ENCODE data around the gene RABAC1.
"Not testable (repeated sequence)": the region's sequence is repeated elsewhere in the genome, so short reads cannot be mapped to it uniquely, and the experiment has no call there.

The RABAC1 gene

GRCh38 chr19:41915021-41915775, 43.9 kb downstream of the RABAC1 start:
- DNase-seq (ENCODE audit: low spot score), result no peak

DNA sequence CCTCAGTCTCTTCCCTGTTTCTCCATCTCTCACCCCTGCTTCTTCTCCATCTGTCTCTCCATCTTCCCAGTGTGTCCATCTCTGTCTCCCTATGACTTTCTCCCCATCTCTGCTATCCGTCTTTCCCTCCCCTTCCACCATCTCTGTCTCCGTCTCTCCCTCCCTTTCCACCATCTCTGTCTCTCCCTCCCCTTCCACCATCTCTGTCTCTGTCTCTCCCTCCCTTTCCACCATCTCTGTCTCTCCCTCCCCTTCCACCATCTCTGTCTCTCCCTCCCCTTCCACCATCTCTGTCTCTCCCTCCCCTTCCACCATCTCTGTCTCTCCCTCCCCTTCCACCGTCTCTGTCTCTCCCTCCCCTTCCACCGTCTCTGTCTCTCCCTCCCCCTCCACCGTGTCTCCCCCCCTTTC, 44.7 kb downstream of the RABAC1 start:
- not testable (repeated sequence) for DNase-seq (ENCODE audit: low spot score)

GRCh38 chr19:41913538-41914423, 45.3 kb downstream of the RABAC1 start:
- DNase-seq (ENCODE audit: low spot score), result no peak

- DNase-seq (ENCODE audit: low spot score), result no peak
Observed at GRCh38 chr19:41912899-41913537, 46.1 kb downstream of the RABAC1 start.

DNA sequence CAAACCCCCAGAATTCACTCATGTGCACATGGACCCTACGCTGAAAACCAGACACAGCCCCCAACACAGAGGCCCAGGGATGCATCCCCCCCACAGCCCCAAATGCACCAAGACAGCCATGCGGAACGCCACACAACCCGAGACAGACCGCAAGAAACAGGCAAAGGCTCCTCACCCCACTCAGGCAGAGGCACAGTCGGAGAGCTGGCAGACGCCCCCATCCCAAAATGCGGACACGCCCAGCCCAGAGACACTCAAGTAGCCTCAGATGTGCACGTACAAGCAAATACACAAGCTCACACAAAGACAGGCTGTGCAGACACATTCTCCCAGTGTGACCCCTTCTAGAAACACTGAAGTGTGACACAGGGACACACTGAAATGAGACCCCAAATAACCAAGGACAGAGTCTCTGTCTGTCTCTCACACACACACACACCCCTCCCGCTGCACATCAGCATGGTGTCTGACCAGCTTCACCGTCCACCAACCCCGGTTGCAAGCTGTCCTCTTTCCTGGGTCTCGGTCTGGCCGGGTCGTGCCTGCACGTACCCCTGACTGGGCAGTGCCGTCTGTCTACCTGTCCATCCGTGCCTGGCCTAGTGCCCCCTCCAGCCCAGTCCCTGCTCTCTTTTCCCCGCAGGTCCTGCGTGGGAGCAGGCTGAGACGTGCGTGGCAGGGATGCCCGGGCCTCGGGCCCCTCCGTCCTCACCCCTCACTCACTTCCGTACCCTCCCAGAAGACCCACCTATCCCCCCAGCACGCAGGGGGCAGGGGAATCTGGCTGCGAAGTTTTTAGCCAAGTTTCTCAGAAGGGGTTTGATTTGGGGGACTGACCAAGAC, 47.0 kb downstream of the RABAC1 start:
- DNase-seq (ENCODE audit: low spot score), result no peak

DNA sequence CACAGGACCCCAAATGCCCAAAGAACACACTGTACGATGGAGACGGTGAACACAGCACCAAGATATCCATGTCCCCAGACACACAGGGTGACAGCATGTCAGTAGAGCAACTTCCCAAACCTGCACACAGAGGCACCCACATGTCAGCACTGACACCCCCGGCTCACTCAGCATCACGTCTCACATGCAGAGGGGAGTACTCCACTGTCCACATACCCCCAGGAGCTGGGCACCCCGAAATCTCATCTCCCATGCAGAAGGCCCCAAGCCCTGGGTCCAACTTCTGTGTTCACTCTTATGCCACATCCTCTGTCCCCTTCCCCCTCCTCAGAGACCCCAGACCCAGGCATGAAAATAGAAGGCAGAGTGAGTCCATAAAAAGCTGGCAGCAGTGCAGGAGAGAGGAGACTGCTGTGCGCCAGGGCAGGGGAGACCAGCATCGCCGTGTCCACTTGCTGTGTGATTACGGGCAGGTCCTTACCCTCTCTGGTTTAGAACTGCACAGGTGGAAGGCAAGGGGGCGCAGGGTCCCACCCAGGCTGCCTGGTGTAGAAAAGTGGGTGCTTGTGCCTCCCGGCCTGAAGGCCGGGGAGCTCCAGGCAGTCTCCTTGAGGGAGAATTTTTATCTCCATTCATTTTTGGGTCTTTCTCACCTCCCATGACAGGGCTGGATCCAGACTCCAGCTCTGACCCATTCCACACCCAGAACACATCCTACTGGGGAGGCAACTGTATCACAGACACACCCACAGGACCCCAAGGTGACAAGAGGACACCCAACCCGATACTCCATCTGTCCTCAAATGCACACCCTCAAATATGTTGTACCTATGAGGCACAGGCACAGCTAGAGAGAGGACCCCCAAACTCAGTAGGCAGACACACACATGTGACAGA, 47.9 kb downstream of the RABAC1 start:
- DNase-seq (ENCODE audit: low spot score), result no peak

DNA sequence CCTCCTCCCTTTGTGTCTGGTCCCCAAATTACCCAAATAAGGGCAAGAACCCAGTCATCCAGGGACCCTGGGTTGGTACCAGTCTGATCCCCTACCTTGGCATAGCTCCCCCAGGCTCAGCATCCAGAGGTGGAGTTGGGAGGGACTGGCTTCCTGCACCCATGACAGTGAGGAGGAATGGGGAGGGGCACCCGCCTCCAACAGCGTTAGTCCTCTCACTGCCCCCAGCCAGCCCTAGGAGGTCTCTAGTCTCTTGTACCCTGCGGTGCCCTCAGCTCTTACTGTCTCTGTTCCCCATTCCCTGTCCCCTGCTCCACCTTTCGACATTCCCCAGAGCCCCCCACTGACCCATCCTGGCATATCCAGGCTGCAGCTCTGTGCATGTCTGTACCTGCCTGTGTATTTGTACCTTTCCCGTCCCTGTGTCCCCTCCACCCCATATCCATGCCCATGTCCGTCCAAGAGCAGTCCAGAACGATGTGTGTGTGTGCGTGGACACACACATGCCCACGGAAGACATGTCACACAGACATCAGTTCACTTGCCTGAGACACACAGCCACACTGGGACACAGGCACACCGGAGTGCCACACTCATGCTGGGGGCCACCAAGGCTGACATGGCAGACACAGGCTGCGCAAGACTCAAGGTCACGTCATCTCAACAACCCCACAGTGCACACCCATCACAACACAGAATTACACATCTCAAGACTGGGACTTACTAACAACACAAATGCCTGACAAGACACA, 48.7 kb downstream of the RABAC1 start:
- DNase-seq (ENCODE audit: low spot score), result no peak

DNA sequence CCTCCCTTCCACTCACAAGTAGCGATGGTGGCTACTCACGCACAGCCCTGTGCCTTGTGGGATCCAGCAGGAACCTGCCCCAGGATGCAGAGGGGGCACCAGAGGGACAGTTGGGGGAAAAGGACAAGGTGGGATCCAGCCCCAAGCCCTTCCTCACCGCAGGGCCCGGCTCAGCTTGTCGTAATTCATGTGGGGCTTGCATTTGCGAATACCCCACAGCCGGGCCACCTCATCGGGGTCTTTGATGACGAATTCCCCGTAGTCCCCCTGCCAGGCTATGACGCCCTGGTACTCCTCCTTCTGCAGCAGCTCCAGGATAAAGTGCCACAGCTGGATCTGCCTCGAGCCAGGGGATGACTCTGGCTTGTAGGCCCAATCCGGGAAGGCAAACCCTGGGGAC, 49.4 kb downstream of the RABAC1 start:
- DNase-seq (ENCODE audit: low spot score), result no peak

DNA sequence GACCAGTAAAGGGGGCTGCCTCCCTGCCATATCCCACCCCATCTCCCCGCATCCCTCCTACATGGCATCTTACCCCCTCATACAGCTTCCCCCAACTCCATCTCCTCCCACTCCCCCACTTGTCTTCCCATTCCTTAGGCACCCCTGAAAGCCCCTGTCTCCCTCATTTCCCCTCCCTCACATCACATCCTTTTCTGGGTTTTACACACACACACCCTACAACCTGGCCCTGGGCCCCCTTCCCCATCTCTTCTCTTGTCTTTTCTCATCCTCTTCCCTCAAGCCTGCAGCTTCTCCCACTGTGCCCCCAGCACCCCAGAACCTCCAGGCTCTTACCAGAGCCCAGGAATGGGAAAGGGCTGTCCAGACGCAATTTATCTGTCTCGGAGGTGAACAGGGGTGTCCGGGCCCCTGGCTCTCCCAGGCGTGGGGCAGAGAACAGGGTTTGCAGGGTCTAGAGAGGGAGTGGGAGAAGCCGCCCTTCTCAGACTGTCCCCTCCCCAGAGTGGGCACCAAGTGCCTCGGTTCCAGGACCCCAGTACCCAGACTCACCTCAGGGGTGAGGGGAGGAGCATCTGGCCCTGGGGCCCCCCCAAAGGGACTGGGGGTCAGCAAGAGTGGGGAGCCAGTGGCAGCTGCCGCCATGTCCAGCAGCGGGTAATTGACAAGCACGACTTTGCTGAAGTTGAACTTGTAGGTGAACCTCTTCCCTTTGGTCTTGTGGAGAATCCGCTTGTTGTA, 50.2 kb downstream of the RABAC1 start:
- DNase-seq (ENCODE audit: low spot score), result no peak

DNA sequence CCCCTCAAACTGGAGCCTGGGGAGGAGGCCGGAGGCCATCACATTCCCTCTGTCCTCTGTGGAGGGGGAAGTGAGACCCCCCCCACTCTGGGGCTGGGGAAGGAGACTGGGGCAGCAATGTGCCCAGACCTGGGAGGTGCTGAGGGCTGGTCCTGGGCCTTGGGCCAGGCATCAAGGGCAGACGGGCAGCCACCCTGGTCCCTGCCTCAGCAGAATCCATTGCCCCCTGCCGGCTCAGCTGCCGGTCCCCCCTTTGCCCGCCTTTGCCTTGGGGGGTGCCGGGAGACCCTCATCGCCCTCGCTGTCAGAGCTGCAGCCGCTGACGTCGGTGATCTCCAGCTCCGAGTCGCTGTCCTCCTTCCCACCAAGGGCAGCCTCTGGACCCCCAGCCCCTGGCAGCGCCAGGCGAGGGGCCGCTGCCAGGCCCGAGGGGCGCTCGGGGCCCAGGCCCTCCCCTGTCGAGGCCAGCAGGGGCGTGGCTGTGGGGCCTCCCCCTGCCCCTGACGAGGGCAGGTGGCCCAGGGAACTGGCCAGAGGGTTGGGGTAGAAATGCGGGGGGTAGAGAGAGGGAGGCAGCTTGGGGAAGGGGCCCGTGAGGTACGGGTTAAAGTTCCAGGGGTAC, 51.0 kb downstream of the RABAC1 start:
- no peak for DNase-seq (ENCODE audit: low spot score)

DNA sequence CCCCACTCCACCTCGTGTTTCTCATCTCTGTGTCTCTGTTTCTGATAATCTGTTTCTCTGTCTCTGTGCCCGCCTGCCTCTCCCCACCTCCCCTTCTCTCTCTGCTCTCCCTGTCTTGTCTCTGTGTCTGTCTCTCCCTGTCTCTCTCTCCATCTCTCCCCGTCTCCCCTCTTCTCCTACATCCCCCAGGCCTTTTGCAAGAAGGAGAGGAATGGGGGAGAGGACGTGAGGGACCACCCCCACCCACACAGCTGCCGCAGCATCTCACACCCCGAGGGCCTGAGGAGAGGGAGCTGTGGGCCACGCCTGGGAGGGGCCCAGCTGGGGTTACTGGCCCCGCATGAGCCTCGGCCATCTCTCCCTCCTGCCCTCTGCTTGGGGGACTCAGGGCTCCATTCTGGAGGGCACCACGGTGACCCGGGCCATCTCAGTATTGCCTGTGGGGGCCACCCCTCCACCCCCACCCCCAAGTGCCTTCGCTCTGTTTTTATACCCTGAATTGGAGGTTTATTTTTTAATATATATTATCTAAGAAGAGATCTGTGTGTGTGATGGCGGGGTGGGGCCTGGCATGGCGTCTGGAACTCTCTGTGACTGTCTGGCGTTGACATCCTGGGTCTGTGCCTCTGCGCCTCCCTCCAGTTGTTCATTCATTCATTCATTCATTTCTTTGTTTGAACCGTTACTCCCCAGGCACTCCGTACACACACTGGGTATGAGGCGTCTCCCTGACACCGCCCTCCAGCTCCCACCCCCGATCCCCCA, 52.0 kb downstream of the RABAC1 start:
- no peak for DNase-seq (ENCODE audit: low spot score)
